ENCODE measurements around the gene NEU1.

DNA sequence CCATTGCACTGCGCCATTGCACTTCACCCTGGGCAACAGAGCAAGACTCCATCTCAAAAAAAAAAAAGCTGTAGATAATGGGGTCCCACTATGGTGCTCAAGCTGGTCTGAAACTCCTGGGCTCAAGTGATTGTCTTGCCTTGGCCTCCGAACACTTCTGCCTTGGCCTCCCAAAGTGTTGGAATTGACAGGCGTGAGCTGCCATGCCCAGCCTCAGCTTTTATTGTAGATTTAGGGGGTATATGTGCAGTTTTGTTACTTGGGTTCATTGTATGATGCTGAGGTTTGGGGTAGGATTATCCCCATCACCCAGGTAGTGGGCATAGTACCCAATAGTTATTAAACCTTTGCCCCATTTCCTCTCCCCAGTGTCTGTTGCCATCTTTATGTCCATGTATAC is 23.7 kb downstream of the NEU1 start:
- TF ChIP-seq EZH2 (IDR thresholded peaks at IDR 0.05; ENCODE audit: borderline replicate concordance) (no peak), CTCF (IDR thresholded peaks at IDR 0.05; ENCODE audit: poor library complexity) (no peak), EZH2phosphoT487 (IDR thresholded peaks at IDR 0.05; ENCODE audit: low read depth, severe bottlenecking, unreplicated experiment) (no peak)

Measured in hepatocyte (in vitro differentiated cells).